NCI-H1417 (cell line): ENCODE results near the gene CARMIL1.

Source experiments
- DNase-seq, 3 experiments: peaks; one replicate each; lab custom pipeline; 2025; lab: John Stamatoyannopoulos, UW

The CARMIL1 gene

DNA sequence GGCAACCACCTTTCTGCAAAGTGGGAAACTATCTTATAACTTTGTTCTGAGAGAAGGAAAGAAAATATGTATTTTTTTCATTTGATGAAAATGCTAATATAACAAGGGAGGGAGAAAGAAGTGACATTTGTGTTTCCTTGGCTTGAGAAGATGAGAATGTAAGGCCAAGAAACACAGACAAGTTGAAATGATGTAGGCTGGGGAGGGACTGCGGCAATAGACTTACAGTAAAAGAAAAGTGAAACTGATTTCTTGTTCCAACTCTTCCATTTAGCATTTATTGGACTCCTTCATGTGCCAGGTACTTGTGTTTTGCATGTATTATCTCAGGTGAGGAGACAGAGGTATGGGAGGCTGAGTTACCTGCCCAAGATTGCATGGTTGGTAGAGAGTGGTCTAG lies 130.9 kb downstream of the CARMIL1 start:
- peak in 1 of 3 experiments; percentile 17 for DNase-seq

DNA sequence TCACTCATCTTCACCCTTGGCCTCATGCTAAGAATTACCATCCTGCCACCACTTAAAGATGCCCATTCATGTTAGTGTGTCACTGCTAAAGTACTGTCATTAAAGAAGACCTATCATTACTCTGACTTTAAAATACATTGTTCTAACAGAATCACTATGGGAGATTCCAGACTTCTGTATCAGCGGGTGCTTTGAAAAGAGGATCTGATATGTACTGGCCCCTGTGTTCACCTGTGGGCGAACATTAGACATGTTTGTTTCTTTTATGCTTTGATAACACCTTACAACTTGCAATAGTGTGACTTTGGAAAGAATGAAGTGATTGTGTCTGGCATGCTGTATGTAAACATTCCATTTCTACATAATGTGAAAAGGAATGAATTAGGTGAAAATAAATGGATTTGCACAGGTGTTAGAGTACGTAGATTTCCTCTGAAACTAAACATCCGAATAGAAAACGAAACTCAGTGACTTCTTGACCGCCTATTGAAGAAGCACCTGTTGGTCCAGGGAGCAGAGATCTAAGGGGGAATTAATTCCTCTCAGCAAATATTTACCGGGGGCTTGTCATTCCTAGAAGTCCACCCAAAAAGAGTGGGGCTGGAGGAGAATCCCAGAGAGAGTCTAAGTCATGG lies 132.3 kb downstream of the CARMIL1 start:
- DNase-seq: peak in 1 of 3 experiments; percentile 12

DNA sequence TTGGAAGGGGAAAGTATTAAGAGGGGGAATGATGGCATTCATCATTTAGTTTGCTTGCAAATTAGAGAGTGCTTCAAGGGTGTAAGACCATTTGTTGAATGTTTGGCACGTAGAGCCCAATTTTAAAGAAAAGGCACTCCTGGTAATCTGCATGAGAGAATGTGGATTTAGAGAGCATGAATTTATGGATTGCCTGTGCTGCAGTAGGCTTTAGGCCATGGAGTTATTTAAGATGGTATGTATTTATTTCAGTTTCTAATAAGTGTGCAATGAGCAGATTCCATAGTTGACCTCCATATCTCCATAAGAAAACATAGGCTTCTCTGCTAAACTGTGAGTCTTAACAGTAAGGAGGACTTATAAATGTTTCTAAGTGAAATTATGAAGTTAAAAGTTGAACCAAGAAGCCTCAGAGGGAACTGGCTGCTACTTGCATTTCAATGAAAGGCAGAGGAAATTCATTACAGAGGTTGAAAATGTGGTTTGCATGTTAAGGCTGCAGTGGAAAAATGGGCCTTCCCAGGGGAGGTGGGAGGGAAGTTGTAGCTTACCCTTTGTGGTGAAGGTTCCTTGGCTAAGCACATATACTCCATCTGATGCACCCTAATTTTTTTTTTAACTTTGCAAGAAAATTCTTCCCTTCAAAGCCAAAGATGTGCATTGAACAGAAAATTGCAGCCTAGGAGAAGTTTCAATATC lies 134.2 kb downstream of the CARMIL1 start:
- no peak for DNase-seq

DNA sequence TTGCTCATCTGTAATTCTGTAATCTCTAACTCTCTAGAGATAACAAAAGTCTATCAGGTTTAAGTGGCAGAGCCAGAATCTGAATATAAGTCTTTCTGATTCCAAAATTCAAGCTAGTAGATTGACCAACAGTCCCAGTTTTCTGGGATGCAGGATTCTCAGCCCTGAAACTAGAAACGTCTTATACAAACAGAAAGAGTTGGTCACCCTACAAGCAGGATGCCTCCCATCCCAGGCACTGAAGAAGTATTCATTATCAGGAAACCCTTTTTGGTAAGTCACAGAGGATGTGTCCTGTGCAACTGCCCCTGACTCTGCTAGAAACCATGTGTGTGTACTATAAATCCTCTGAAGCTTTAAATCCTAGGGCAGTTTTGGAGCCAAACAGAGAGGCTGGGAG lies 135.0 kb downstream of the CARMIL1 start:
- DNase-seq: no peak

DNA sequence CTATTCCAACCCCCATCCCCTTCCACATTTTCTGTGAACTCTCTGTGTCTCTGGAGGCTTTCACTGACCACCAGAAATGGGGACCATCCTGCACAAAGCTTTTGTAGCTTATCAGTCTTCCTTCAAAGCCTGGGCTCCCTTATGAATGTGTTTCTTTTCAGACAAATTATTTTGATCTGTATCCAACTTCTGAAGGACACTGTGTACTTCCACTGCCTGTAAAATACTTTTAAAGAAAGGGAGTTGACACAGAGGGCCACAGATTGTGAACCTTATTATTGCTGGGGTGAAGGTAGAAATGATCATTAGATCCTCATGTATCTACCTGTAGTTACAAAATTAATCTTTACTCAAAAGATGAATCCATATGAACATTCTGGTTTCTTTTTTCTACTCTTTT lies 135.6 kb downstream of the CARMIL1 start:
- DNase-seq: no peak

DNA sequence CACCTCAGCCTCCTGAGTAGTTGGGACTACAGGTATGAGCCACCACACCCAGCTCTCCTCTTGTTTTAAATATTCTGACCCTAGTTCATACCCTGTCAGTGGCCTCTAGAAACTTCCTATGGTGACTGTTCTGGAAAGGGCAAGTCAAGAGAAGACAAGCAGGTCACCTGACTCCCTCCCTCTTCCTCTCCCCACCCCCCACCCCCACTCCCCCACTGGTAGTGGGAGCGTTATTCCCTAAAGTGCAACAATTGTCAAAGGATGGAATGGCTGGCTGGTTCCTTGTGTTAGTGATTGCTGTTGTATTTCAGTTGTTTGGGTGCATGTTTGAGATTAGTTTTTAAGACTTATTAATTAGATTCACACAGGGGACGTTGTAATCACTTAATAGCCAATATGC lies 136.1 kb downstream of the CARMIL1 start:
- no peak for DNase-seq

DNA sequence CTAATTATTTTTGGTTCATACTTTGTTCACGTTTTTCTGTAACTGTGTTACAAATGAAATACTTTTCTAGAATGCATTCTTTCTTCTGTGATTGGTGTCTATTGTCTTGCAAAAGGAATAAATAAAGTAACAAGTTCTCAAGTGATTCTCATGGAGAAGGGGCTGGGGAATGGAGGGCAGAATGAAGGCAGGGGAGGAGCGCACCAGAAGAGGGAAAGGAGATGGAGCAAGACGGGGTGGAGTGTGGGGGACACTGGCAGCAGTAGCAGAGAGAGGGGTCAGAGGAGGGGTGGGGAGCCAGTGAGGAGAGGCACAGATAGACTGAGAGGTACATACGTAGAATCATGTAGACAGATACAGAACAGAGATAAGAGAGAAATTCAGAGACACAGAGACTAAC lies 136.5 kb downstream of the CARMIL1 start:
- no peak for DNase-seq

DNA sequence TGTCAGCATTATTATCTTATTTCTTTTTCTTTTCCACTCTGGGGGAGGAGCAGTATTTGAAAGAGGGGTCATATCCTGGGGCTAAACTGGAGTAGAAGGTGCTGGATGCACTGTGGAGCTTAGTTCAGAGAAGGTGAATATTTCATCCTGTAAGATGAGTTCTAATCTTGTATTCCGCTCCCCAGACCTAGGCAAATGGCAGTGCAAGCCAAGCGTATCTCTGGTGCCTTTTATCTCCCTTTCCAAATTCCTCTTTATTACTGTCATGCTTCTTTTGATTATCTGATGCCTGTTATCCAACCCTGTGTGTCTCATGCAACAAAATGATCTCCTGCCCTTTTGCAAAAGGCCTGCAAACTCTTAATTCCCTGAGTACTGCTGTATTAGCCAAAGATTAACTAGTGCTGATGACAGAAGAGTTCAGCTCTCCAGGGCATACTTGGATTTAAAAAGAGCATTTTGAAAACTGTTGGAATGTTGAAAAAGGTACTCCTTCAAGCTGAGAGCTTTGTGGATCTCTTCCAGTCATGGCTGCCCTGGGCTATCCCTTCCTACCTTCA lies 138.0 kb downstream of the CARMIL1 start:
- no peak for DNase-seq

DNA sequence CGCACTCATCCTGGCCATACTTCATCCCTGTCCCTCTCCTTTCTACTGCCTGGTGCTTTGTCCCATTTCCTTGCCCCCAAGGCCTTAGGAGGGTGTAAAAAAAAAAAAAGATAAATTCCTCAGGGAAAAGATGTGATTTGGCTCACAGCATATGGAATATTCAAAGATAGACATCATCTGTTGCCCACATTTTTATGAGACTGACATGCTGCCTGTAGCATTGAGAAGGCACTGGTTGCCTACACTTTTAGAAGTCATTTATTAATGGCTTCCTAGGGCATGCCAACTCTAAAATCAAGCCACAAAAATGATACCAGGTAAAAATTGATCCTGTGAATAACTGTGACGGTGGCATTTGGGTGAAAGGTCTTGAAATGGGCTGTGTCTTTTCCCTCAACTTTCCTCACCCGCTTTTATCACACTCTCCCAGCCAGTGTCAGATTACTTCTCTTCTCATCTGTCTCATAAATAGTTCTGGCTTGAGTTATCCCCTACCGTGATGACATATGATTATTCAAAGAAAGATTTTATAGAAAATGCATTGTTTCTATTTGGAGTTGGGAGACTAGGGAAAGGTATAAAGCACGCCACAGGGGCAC lies 139.4 kb downstream of the CARMIL1 start:
- DNase-seq: no peak

DNA sequence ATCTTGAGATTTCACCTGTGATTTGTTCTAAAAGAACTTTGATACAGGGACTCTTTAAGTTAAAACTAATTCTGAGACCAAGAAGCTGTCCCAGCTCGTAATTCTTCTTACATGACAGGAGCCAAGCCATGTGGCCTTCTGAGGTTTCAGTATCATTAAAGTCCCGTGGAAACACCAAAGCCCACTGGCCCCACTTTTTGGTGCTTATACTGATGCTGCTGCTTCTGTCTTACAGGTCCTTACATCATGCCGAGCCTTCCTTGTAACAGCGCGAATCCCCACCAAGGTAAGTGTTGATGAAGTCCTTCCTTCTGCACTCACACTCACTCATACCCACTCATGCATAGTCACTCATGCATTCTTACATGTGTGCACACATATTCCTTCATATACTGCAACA lies 140.7 kb downstream of the CARMIL1 start:
- DNase-seq: no peak

DNA sequence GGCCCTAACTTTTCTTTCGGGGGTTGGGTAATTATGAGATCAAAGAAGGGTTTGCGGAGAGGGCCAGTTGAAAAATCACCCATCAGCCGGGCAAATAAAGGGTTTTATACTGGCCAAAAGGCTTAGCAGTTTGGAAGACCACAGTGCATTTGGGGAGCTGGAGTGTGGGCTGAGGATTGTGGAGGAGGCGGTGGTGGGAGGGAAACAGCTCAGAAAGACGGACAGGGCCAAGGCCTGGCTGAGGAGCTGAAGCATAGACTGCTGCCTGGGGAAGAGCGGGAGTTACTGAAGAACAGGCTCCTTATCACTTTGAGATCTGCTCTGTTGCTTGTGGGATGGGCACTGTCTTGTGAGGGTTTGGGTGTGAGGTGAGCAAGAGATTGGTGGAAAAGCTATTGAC lies 144.2 kb downstream of the CARMIL1 start:
- DNase-seq: no peak

DNA sequence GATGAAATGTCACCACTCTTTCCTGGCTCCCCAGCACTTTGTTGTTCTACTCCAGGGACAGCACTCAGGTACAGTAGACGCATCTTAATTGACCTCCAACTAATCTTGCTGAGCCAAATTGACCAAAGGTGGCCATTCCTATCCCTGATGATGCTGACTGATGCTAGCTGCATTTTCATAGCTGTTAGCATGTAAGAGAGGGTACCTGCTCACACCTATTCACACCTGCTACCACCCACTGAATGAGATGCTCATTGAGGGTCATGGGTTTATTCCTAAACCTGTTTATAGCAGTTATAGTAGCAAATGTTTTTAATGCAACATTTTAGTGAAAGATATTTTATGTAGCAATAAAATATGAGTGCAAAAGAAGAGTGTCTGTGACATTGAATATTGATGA lies 145.1 kb downstream of the CARMIL1 start:
- DNase-seq: no peak

DNA sequence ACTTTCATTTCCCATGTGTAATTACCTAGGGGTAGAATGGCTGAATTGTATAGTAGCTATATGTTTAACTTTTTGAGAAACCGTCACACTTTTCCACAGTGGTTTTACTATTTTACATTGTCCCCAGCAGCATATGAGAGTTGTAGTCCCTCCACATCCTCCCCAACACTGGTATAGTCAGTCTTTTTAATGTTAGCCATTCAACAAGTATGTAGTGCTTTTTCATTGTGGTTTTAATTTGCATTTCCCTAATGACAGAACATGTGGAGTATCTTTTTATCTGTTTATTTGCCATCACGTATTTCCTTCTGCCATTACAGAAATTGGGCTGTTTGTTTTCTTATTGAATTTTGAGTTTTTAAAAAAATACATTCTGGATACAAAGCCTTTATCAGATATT lies 148.4 kb downstream of the CARMIL1 start:
- no peak for DNase-seq

DNA sequence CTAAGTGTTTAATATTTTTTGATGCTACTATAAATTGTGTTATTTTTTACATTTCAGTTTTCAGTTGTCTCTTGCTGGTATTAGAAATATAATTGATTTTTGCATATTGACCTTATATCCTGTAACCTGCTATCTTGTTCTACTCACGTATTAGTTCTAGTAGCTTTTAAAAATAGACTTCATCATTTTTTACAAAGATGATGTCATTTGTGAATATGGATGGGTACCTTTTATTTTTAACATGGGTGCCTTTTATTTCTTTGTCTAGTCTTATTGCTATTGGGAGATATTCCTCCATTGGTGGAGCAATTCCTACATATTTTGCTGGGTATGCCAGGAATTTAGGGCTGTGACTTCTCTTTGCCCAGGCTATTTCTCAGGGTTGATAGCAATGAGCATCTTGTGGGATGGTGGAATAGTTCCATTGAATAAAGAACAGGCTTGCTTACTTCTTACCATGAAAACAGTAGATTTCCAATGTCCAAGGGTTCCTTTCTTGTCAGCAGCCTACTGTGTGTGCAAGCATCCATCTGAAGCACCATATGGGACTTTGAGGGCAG lies 149.7 kb downstream of the CARMIL1 start:
- DNase-seq: no peak

DNA sequence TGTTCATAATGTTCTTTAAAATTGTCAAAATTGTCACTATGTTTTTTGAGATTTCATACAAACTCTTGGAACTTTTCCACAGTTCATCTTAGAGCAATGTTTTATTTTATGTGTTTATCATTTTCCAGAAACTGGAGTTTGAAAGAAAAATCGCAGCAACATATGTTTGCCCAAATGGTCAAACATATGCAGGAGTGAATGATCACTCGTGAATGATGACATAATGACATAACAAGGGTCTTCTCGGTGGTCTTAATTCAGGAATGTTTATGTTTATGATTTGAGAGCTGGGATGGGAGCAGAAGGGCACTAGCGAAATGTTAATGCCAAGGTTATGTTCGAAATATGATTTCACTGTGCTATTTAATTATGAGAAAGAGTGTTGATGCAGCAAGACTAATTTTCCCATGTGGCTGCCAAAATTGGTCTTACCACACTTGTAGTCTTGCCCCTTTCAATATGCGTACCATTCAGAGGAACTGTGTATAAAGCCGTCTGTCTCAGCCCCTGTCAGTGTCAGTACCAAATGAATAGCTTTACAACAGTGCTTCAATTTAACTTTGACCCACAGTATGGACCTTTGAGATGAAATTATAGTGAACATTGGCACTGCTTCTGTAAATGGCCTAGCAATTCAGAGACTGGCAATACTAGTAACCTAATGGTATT lies 152.3 kb downstream of the CARMIL1 start:
- DNase-seq: no peak

DNA sequence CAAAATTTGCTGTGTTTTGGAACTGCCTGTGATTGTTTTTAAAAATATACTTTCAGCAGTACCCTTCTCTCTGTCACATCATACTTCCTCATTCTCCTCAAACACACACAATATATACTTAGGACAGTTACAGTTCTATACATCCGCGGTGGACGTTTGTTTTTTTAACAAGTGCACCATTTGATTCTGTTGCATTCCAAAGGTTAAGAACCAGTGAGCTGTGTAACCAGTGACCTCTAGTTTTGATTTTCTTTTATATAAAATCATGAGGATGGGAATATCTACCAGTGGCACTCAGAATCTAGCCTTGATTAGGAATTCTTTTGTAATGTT lies 152.8 kb downstream of the CARMIL1 start:
- no peak for DNase-seq

DNA sequence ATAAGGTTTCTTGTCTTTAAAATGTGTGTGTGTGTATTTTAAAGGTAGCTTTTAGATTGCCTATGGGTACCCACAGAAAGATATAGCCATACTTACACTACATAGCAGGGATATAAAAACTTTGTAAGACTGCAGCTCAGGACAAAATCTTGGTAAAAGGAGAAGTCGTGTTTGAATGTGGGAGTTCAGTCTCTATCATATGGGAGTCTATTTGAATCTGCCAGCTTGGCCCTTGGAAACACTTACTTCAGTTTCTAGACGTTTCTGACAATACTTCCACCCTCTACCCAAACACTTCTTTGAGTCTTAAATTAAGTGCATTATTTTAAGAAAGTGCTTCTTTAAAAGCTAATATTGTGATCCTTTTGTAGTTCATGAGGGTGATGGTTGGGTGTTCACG lies 155.7 kb downstream of the CARMIL1 start:
- DNase-seq: no peak

DNA sequence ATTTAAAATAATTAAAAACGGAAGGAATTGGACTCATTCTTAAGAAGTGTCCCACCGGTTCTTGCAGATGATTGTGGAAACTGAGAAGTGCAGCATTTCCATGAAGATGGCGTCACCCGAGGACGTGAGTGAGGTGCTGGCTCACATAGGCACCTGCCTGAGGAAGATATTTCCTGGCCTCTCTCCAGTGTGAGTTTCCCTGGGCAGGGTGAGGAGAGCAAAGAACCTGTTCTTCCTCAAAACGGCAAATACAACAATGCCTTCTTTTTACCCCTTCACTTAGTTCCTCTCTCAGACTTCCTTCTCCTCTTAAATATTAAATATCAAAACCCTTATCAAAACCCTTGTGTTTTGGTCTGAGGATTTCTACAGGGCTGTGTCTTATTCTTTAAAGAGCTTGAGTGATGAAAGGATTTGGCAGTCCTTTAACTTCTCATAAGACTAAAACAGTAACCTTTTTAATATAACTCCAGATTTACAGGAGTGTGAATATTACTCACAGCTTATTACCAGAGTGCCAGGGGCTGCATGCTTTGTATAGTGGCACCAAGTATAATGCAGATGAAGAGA lies 156.3 kb downstream of the CARMIL1 start:
- no peak for DNase-seq

DNA sequence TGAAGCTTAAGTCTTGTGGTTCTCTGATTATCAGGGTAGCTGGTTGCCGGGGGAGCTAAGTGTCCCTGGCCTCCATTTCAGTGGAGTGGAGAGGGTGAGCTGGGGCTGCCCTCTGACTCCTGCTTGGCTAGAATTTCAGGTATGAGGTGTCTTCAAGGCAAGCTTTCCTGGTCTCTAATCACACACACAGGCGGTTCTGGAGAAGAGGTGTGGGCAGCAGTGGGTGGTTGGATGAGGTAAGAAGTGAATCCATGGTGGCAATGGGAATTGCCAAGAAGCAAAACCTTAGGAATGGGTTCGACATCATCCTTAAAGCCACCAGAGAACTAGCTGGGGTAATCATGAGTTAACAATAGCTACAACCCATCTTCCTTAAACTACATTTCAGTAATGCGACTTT lies 157.6 kb downstream of the CARMIL1 start:
- DNase-seq: no peak

DNA sequence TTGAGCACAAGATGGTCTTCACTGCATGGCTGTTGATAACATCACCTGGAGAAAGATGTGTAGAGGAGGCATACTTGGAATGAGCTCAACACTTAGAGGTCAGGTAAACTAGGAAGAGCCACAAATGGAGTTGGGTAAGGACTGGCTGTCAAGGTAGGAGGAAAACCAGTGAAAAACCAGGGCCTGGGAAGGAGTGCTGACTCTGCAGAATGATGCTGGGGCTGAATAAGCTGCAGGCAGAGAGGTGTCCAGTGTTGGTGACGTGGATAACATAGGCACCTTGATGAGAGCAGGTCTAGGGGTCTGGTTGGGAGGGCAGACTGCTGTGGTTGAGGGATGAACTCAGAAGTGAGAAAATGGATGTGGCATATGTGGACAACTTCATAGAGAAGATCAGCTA lies 160.2 kb downstream of the CARMIL1 start:
- DNase-seq: no peak

DNA sequence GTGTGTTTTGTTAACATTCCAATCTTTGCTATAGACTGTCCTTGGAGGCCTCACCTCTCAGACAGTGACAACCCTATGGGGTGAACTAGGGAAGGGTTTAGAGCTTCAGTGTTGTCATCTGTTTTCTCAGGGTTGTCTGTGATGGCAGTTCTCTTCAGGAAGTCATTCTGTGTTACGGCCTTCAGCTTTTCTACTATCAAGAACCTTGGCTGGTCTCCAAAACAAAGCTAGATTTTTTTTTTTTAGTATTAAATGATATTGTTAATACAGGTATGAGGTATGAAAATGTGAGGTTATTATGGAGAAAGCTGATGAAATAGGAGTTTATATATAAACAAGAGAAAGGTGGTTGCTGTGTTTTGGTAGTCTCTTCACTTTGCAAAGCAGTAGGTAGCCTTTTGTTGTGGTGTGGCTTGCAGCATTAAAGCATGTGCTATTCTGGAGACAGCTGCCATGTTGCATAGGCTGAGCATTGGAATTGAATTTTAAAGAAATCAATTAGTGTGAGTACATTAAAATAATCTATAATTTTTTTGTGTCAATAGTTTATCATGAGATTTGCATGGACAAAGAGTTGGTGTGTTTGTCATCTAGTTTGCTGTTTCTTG lies 162.6 kb downstream of the CARMIL1 start:
- DNase-seq: peak in 1 of 3 experiments; percentile 22

DNA sequence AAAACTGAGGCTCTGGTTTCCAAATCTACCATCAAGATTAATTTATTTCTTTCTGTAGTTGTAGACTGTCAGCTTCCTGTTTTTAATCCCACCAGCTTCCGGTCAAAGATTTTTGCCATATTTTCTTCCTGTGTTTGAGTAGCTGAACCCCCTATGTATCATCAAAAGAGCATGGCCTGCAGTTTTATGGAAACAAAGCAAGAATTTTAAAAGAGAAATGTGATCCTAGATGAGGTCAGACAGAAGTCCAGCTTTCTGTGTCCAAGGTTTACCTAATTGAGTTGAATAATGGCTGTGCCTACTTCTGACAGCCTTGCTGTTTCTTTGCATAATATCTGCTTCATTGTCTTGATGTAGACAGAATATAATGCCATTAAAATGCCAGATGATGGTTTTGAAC lies 163.7 kb downstream of the CARMIL1 start:
- no peak for DNase-seq
